SHP77 treated with DMSO at 0.1 percent for 48 hours (cell line): ENCODE results near the gene VHLL.
"Not testable (repeated sequence)": the region's sequence is repeated elsewhere in the genome, so short reads cannot be mapped to it uniquely, and the experiment has no call there.

ENCODE experiments used
- DNase-seq: peaks from one replicate; lab custom pipeline; 2025; lab: John Stamatoyannopoulos, UW

VHLL gene

GRCh38 chr1:156298852-156299357 lies at the start of gene VHLL:
Gene VHLL (minus strand): TSS chr1:156299307. CDS start chr1:156299189, 118 bp downstream.
- DNase-seq: no peak

GRCh38 chr1:156347331-156347730 lies 48.2 kb upstream of the VHLL start:
- DNase-seq: no peak

DNA sequence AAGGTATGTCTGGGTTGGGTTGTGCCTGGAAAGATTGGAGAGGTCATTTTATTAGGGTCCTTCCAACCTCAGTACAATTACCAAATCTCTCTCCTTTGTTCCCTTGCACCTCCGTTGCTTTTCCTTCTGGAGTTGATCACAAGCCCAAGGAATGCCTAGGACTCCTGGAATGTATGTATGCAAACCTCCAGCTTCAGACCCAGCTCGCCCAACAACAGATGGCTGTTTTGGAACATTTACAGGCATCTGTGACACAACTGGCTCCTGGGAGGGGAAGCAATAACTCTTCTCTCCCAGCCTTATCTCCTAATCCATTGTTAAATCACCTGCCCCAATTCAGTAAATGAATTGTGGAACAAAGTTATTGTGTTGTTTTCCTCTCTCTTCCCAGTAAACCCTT lies 47.5 kb upstream of the VHLL start:
- DNase-seq: no peak

DNA sequence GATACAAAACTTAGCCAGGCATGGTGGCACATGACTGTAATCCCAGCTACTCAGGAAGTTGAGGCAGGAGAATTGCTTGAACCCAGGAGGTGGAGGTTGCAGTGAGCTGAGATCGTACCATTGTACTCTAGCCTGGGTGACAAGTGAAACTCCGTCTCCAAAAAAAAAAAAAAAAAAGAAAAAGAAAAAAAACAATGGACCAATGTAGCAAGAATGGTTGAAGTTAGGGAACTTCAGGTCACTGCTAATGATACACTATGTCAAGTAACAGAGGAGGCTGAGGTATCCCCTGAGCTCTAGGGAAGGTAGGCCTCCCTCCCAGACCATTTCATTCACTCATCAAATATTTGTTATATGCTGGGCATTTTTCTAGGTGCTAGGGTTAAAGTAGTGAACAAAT lies 46.9 kb upstream of the VHLL start:
- not testable (repeated sequence) for DNase-seq

DNA sequence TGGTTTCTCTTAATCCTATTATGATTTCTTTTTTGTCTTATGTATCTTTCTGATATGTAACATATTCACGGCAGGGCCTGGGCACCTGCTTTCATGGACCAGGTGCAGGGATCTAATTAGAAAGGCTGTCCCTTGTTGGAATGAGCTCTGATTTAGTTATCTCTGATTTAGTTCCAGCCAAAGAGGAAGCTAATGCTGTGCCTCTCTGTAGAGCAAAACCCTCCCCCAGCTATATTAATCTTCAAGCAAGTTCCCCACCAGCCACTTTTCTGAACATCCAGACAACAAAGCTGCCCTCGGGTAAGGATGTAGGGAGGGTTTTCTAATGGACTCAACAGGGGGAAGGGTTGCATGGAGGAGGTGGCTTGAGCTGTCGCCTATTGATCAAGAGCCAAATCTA lies 45.3 kb upstream of the VHLL start:
- no peak for DNase-seq

GRCh38 chr1:156342166-156342955 lies 43.3 kb upstream of the VHLL start:
- no peak for DNase-seq

- peak; percentile 100 for DNase-seq
Measured at GRCh38 chr1:156338180-156338976, 39.3 kb upstream of the VHLL start, which contains the start of the genes CCT3 and TSACC. Gene CCT3 (minus strand): TSS chr1:156338292. CDS start chr1:156338184, 108 bp downstream. Gene TSACC (plus strand): TSS chr1:156338526. CDS start chr1:156339758, 1,232 bp downstream.

DNA sequence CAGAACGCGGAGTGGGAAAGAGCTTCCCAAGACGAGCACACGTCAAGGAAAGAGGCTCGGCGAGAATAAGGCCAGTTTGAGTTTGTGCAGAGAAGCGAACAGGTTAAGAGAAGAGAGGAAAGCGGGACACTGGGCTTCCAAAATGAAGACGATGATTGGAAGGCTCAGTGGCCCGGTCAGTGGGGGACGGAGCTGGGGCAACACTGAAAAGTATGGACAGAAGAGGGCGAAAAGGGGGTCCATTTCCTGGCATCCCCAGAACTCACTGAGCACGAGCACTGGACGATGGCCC lies 38.7 kb upstream of the VHLL start:
- DNase-seq: no peak

- DNase-seq: no peak
Measured at GRCh38 chr1:156337052-156337887, 38.2 kb upstream of the VHLL start.

GRCh38 chr1:156336242-156336641 lies 37.1 kb upstream of the VHLL start:
- no peak for DNase-seq

GRCh38 chr1:156323179-156323578 lies 24.1 kb upstream of the VHLL start:
- not testable (repeated sequence) for DNase-seq

DNA sequence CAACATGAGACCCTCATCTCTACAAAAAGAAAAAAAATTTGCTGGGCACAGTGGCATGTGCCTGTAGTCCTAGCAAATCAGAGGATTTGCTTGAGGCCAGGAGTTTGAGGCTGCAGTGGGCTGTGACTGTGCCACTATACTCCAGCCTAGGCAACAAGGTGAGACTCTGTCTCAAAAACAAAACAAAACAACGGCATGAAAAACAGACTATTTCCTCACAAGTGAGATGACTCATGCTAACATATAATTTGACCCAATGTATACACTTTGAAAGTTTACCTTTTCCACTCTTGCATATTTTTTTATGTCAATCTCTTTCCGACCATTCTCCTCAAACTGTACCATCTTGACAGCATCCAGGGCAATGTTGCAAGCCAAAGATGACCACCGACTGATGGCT lies 21.5 kb upstream of the VHLL start:
- DNase-seq: no peak

DNA sequence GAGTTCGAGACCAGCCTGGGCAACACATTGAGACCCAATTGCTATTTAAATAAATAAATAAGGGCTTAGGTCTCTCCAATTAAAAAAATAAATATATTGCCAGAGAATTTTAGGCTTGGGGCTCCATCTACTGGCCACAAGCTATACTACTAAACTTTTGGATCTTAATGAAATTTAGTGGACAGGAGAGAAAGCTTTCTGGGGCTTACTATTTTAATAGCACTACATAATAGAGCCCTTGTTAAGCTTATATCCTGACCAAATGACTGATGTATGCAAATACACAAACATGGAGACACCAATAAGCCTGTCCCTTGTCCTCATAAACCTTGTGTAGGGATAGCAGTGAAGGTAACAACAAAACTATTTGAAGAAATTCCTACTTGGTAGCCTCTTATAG lies 20.6 kb upstream of the VHLL start:
- no peak for DNase-seq

DNA sequence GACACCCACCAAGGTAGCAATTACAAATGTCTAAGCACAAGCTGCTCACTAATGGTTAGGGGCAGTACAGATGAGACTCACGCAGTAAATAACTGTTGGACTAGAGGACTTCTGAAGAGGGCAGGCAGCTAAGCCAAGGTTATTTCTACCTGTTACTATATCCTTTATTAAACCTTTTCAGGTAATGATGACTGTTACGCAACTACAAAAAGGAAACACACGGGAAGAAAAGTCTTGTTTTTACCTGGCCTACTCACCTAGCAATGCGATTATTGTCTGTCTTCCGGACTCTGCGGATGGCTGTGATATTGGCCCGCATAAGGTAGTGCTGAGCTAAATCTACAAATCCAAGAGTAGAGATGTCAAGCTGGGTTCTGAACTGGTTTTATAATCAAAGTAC lies 17.8 kb upstream of the VHLL start:
- DNase-seq: no peak

DNA sequence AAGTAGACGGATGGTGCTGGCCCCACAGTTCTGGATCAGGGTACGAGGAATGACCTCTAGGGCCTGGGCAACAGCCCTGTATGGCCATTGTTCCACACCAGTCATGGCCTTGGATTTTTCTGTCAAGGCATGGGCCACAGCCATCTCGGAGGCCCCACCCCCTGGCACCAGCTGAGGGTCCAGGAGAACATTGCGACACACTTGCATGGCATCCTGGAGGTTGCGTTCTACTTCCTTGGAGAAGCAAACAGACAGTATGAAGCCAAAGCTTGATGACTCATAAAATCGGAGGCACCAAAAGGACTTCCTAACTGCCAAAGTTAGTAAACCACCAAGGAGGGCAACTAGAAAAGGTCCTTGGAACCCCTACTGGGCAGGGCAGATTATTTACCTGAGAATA lies 11.9 kb upstream of the VHLL start:
- DNase-seq: no peak

DNA sequence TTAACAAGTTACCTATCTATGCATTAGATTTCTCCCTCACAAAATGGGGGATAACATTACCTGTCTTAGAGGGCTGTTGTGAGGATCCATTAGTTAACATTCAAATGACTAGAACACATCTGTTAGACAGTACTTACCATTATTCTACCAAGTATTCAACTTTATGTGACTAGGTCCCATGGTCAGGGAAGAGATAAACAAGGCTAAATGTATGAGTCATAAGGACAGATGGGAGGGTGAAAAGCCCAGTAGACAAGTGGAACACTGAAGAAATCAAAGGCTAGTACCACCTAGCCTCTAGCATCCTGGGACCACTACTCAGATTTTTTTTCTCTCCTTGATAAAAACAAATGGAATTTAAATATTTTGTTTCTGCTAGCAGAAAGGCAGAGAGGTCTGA lies 9.0 kb upstream of the VHLL start:
- DNase-seq: no peak

GRCh38 chr1:156305215-156305614 lies 6.1 kb upstream of the VHLL start:
- DNase-seq: no peak

DNA sequence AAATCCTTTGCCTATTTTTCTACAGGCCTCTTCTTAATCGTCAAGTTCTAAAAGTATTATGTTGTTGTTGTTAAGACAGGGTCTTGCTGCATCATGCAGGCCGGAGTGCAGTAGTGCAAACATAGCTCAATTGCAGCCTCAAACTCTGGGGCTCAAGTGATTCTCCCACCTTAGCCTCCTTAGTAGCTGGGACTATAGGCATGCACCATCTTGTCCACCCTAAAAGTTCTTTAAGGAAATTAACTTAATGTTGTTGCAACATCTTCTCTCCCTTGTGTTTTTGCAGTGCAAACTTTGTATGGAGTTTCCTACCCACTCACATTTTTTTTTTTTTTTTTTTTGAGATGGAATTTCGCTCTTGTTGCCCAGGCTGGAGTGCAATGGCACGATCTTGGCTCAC lies 4.1 kb upstream of the VHLL start:
- DNase-seq: no peak

DNA sequence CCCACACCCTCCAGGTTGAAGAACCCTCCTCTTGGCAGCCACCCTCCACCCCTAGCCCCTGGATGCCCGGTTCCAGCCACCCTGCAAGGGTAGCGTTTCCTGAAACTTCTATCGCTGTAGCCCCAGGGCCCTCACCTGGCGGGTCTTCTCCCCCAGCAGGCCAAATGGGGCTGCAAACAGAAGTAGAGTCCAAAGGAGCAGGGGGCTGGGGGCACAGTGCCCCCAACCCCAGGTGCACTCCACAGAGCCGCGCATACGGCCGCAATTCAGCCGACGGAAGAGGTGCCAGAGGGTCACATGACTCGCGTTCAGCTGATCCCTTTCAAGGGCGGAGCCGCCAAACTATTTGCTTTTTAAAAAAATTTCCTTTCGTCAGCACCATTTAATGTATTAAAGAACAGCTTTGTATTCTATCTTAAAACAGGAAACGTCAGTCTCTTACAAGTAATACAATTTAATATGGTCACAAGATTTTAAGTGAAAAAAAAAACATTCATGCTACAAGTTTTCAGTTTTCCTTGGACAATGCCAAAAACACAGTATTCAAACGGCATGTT lies 3.6 kb downstream of the VHLL start, which contains the start of gene GLMP:
Gene GLMP, minus strand, starts transcription at position 289 of the 557 bp plus-strand sequence. Its CDS starts 34 bp downstream, at position 255.
- peak; percentile 63 for DNase-seq

DNA sequence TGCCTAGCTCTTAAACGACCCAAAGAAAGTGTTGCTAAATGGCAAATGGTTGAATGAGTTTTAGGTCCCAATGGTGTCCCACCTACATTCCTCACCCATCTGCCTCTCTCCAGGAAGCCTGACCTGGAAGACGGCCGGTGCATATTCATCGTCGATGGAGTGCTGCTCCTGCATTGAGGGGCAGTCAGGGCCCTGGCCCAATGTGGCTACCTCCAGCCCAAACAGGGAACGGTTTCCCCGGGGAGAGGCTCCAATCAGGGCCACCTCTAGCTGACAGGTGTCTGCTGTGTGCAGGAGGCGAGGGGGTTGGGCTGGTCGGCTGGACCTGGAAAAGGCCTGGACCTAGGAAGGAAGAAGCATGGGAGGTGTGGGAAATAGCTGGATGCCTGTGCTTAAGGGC lies 5.2 kb downstream of the VHLL start:
- DNase-seq: no peak

- no peak for DNase-seq
Measured at GRCh38 chr1:156293098-156293434, 6.0 kb downstream of the VHLL start.
